ENCODE data around the gene GNA14. TPM values are rescaled to one million over a fixed set of nuclear protein-coding genes. Genes with fewer than 3 reads are reported as not detected.

GNA14 gene
- polyA plus RNA-seq, 1 donor from 2014 or later = 0.40 TPM

GRCh38 chr9:77462066-77462465 is 186.1 kb downstream of the GNA14 start:
- no peak overlapping the region for H2AFZ ChIP-seq (ENCODE audit: low read depth, low read length)
- H3K27ac ChIP-seq (ENCODE audit: low read length) = no peak overlapping the region
- H3K79me2 ChIP-seq (replicated peaks; ENCODE audit: insufficient read depth, low read length) = no peaks in the 10 kb centered on the region
- H3K9me3 ChIP-seq (ENCODE audit: low read length) = no peaks in the 10 kb centered on the region
- H3K9ac ChIP-seq (ENCODE audit: low read length) = no peak overlapping the region
- H3K4me2 ChIP-seq (ENCODE audit: low read length) = no peak overlapping the region
- no peaks in the 10 kb centered on the region for H3K27me3 ChIP-seq (ENCODE audit: insufficient read depth, low read depth, low read length)
- H4K20me1 ChIP-seq (ENCODE audit: insufficient read depth) = no peaks in the 10 kb centered on the region
- no peaks in the 10 kb centered on the region for H3K9me2 ChIP-seq (ENCODE audit: insufficient read depth, low read length)
- H3K36me3 ChIP-seq (ENCODE audit: insufficient read depth, low read length) = no peaks in the 10 kb centered on the region
- H3F3A ChIP-seq (ENCODE audit: insufficient read depth, low read length, poor library complexity, severe bottlenecking) = no peaks in the 10 kb centered on the region
- TF ChIP-seq MXI1 (conservative IDR thresholded peaks at IDR 0.05; ENCODE audit: poor library complexity, severe bottlenecking) (no peak), RAD21 (conservative IDR thresholded peaks at IDR 0.05) (no peak), REST (IDR thresholded peaks at IDR 0.05; ENCODE audit: borderline replicate concordance) (no peak), TAF1 (IDR thresholded peaks at IDR 0.05; ENCODE audit: low read depth) (no peak), EP300 (conservative IDR thresholded peaks at IDR 0.05; ENCODE audit: poor library complexity, severe bottlenecking) (no peak), SMC3 (conservative IDR thresholded peaks at IDR 0.05; ENCODE audit: poor library complexity) (no peak), EZH2 (IDR thresholded peaks at IDR 0.05; ENCODE audit: borderline replicate concordance, insufficient read depth, low read length, poor library complexity, severe bottlenecking) (no peak), POLR2AphosphoS5 (IDR thresholded peaks at IDR 0.05) (no peak)
- TF ChIP-seq, protein P1, sequence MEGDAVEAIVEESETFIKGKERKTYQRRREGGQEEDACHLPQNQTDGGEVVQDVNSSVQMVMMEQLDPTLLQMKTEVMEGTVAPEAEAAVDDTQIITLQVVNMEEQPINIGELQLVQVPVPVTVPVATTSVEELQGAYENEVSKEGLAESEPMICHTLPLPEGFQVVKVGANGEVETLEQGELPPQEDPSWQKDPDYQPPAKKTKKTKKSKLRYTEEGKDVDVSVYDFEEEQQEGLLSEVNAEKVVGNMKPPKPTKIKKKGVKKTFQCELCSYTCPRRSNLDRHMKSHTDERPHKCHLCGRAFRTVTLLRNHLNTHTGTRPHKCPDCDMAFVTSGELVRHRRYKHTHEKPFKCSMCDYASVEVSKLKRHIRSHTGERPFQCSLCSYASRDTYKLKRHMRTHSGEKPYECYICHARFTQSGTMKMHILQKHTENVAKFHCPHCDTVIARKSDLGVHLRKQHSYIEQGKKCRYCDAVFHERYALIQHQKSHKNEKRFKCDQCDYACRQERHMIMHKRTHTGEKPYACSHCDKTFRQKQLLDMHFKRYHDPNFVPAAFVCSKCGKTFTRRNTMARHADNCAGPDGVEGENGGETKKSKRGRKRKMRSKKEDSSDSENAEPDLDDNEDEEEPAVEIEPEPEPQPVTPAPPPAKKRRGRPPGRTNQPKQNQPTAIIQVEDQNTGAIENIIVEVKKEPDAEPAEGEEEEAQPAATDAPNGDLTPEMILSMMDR (IDR thresholded peaks at IDR 0.05; ENCODE audit: poor library complexity, severe bottlenecking) = no peak
- no peak overlapping the region for H3K4me3 ChIP-seq (ENCODE audit: low read length)

- Histone ChIP-seq H3K9ac (ENCODE audit: low read length) (no peak overlapping the region), H3K9me3 (ENCODE audit: low read length) (no peaks in the 10 kb centered on the region), H3K4me2 (ENCODE audit: low read length) (no peak overlapping the region), H3F3A (ENCODE audit: insufficient read depth, low read length, poor library complexity, severe bottlenecking) (no peaks in the 10 kb centered on the region), H3K79me2 (replicated peaks; ENCODE audit: insufficient read depth, low read length) (no peaks in the 10 kb centered on the region), H4K20me1 (ENCODE audit: insufficient read depth) (no peaks in the 10 kb centered on the region), H3K27me3 (ENCODE audit: insufficient read depth, low read depth, low read length) (no peaks in the 10 kb centered on the region), H2AFZ (ENCODE audit: low read depth, low read length) (no peak overlapping the region), H3K9me2 (ENCODE audit: insufficient read depth, low read length) (no peaks in the 10 kb centered on the region), H3K36me3 (ENCODE audit: insufficient read depth, low read length) (no peaks in the 10 kb centered on the region), H3K4me3 (ENCODE audit: low read length) (no peak overlapping the region), H3K27ac (ENCODE audit: low read length) (no peak overlapping the region)
- no peak for TF ChIP-seq EZH2 (IDR thresholded peaks at IDR 0.05; ENCODE audit: borderline replicate concordance, insufficient read depth, low read length, poor library complexity, severe bottlenecking)
- TF ChIP-seq TAF1 (IDR thresholded peaks at IDR 0.05; ENCODE audit: low read depth) = no peak
Measured at GRCh38 chr9:77460938-77461337, 187.2 kb downstream of the GNA14 start.
